Measurements from ENCODE around the gene NXN. TPM values are rescaled to one million over a fixed set of nuclear protein-coding genes. Genes with fewer than 3 reads are reported as not detected.

NXN gene
- polyA plus RNA-seq, 1 of the 3 experiments (the other 2 are of a cell fraction): 23.9 TPM

DNA sequence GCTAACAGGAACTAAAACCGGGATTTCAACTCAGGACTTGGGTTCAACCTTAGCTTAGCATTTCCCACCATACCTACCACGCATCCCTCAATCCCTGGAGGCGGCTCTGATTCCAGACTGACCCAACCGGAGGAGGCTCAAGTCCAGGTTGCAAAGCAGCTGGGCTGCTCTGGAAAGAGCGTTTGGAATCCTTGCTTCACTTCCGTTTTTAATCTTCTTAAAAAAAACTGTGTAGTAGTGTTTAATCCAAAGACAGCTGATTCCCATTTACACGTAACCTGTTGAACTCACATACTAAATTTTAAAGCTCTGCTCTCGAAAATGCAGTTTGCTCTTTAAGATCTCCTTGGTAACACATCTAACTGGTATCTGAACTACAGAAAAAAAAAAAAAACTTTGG lies 50.0 kb downstream of the NXN start:
- no peaks in the 10 kb centered on the region for H3K9me2 ChIP-seq
- no peak overlapping the region for H3K4me3 ChIP-seq (ENCODE audit: low read depth in 2 of 2, low read length in 1 of 2)
- DNase-seq: no peak
- TF ChIP-seq JUND (IDR thresholded peaks at IDR 0.05): no peak
- TF ChIP-seq, protein P1, sequence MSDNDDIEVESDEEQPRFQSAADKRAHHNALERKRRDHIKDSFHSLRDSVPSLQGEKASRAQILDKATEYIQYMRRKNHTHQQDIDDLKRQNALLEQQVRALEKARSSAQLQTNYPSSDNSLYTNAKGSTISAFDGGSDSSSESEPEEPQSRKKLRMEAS (IDR thresholded peaks at IDR 0.05; ENCODE audit: low read depth): no peak
- TF ChIP-seq, protein P2, sequence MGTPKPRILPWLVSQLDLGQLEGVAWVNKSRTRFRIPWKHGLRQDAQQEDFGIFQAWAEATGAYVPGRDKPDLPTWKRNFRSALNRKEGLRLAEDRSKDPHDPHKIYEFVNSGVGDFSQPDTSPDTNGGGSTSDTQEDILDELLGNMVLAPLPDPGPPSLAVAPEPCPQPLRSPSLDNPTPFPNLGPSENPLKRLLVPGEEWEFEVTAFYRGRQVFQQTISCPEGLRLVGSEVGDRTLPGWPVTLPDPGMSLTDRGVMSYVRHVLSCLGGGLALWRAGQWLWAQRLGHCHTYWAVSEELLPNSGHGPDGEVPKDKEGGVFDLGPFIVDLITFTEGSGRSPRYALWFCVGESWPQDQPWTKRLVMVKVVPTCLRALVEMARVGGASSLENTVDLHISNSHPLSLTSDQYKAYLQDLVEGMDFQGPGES (IDR thresholded peaks at IDR 0.05; ENCODE audit: low read depth, low read length): no peak
- TF ChIP-seq, protein P3, sequence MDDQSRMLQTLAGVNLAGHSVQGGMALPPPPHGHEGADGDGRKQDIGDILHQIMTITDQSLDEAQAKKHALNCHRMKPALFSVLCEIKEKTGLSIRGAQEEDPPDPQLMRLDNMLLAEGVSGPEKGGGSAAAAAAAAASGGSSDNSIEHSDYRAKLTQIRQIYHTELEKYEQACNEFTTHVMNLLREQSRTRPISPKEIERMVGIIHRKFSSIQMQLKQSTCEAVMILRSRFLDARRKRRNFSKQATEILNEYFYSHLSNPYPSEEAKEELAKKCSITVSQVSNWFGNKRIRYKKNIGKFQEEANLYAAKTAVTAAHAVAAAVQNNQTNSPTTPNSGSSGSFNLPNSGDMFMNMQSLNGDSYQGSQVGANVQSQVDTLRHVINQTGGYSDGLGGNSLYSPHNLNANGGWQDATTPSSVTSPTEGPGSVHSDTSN (IDR thresholded peaks at IDR 0.05): no peak
- no peak for TF ChIP-seq RAD21 (IDR thresholded peaks at IDR 0.05; ENCODE audit: low read length)
- TF ChIP-seq FOXM1 (IDR thresholded peaks at IDR 0.05; ENCODE audit: low read depth): no peak
- TF ChIP-seq, protein P4, sequence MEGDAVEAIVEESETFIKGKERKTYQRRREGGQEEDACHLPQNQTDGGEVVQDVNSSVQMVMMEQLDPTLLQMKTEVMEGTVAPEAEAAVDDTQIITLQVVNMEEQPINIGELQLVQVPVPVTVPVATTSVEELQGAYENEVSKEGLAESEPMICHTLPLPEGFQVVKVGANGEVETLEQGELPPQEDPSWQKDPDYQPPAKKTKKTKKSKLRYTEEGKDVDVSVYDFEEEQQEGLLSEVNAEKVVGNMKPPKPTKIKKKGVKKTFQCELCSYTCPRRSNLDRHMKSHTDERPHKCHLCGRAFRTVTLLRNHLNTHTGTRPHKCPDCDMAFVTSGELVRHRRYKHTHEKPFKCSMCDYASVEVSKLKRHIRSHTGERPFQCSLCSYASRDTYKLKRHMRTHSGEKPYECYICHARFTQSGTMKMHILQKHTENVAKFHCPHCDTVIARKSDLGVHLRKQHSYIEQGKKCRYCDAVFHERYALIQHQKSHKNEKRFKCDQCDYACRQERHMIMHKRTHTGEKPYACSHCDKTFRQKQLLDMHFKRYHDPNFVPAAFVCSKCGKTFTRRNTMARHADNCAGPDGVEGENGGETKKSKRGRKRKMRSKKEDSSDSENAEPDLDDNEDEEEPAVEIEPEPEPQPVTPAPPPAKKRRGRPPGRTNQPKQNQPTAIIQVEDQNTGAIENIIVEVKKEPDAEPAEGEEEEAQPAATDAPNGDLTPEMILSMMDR (IDR thresholded peaks at IDR 0.05): no peak
- TF ChIP-seq MEF2A (IDR thresholded peaks at IDR 0.05; ENCODE audit: borderline replicate concordance, low read depth): no peak
- TF ChIP-seq SMC3 (IDR thresholded peaks at IDR 0.05; ENCODE audit: low read depth, low read length): no peak
- no peak for TF ChIP-seq ELF1 (IDR thresholded peaks at IDR 0.05)
- no peak overlapping the region for H3K27ac ChIP-seq (ENCODE audit: low read depth in 2 of 2, low read length in 1 of 2)
- H3K4me2 ChIP-seq: no peak overlapping the region
- H2AFZ ChIP-seq (ENCODE audit: low read depth): no peak overlapping the region
- H3K36me3 ChIP-seq (replicated peaks in 1 of 2; ENCODE audit: control insufficient read depth in 1 of 2, insufficient read depth in 2 of 2, low read length in 1 of 2): no peaks in the 10 kb centered on the region
- ChIA-PET CTCF (interaction anchor here (1.6 kb wide), 1 partner anchor 51 kb away, joined by 5 read pairs; no protein-coding TSS in a partner anchor), POLR2A (no interaction called here)
- WGBS (ENCODE audit: low lambda C conversion rate): 63% methylated on average over 8 of the region's 8 CpGs
- no peak overlapping the region for H3K9ac ChIP-seq
- no peaks in the 10 kb centered on the region for H3K9me3 ChIP-seq
- H3F3A ChIP-seq (replicated peaks; ENCODE audit: insufficient read depth): peaks cover 21% of the 10 kb centered on the region
- peaks cover 6% of the 10 kb centered on the region in 2 experiments; a peak in 3 of 4 replicates for H3K4me1 ChIP-seq (ENCODE audit: control insufficient read depth in 1 of 2, insufficient read depth in 2 of 2, low read depth in 1 of 2, low read length in 1 of 2)
- no peaks in the 10 kb centered on the region for H4K20me1 ChIP-seq (ENCODE audit: insufficient read depth)
- peaks cover 6% of the 10 kb centered on the region; the same call in 1 of the 2 replicates for H3K79me2 ChIP-seq (ENCODE audit: insufficient read depth)
- peaks cover 25% of the 10 kb centered on the region; the same call in 1 of the 2 replicates for H3K27me3 ChIP-seq (ENCODE audit: insufficient read depth)

DNA sequence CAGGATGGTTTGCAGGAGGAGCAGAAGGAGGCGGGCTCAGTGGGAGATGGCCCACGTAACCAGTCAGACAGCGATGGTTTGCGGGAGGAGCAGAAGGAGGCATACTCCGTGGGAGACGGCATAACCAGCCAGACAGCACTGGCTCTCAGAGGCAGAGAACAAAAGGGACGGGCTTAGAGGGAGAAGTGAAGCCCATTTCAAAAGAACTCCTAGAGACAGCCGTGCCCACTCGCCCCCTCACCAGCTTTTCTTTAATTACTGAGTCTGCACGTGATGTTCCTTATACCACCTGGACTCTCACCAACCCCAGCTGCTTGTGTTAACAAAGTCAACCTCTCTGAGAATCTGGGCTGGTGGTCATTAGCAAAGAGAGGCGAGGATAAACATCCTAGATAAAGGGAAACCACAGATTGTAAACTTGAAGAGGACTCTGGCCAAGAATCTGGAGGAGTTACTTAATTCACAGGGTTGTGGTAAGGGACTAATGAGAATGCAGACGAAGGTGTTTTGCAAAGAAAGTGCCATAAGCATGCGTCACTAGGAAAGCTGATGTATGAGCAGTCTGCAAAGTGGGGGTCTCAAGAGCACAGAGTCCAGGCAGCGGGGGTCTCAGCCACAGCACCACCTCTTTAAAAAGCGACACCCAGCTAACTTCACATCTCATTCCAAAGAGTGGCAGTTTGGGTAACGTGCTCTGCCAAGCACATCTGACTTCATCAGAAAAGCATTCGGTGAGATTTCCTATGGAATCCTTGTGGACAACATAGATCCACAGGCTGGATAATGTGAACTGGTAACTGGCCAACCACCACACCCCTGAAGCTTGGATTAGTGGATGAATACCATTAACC lies 51.7 kb downstream of the NXN start:
- Histone ChIP-seq H3K79me2 (ENCODE audit: insufficient read depth) (no peaks in the 10 kb centered on the region; the same call in 1 of the 2 replicates), H3K9me2 (no peaks in the 10 kb centered on the region), H2AFZ (ENCODE audit: low read depth) (no peak overlapping the region), H3K27ac (ENCODE audit: low read depth in 2 of 2, low read length in 1 of 2) (peak overlapping the region in 1 of 2 experiments; percentile 67; a peak in 2 of 4 replicates), H3F3A (replicated peaks; ENCODE audit: insufficient read depth) (peaks cover 12% of the 10 kb centered on the region), H3K4me3 (ENCODE audit: low read depth in 2 of 2, low read length in 1 of 2) (no peak overlapping the region), H3K9me3 (no peaks in the 10 kb centered on the region), H3K9ac (peak overlapping the region; percentile 20; the same call in 1 of the 2 replicates), H3K4me2 (peak overlapping the region; percentile 57), H3K4me1 (ENCODE audit: control insufficient read depth in 1 of 2, insufficient read depth in 2 of 2, low read depth in 1 of 2, low read length in 1 of 2) (peaks cover 0 to 1% of the 10 kb centered on the region in 2 experiments; a peak in 2 of 4 replicates), H3K27me3 (ENCODE audit: insufficient read depth) (peaks cover 33% of the 10 kb centered on the region; the same call in 1 of the 2 replicates), H3K36me3 (replicated peaks in 1 of 2; ENCODE audit: control insufficient read depth in 1 of 2, insufficient read depth in 2 of 2, low read length in 1 of 2) (no peaks in the 10 kb centered on the region), H4K20me1 (ENCODE audit: insufficient read depth) (no peaks in the 10 kb centered on the region)
- POLR2A ChIA-PET: no interaction called here
- DNase-seq: no peak
- TF ChIP-seq TAF1 (IDR thresholded peaks at IDR 0.05; ENCODE audit: borderline replicate concordance, low read depth, low read length) (no peak), NFIC (IDR thresholded peaks at IDR 0.05; ENCODE audit: borderline replicate concordance) (peak; percentile 79), FOSL2 (IDR thresholded peaks at IDR 0.05; ENCODE audit: borderline replicate concordance, low read depth) (peak; percentile 39; the same call in 1 of the 2 replicates), JUND (IDR thresholded peaks at IDR 0.05) (peak; percentile 65), MXI1 (IDR thresholded peaks at IDR 0.05; ENCODE audit: low read depth, low read length) (no peak), TCF12 (IDR thresholded peaks at IDR 0.05) (peak; percentile 52), TEAD4 (IDR thresholded peaks at IDR 0.05; ENCODE audit: borderline replicate concordance, insufficient read depth) (peak; percentile 37; the same call in 1 of the 2 replicates), YY1 (IDR thresholded peaks at IDR 0.05; ENCODE audit: low read depth) (no peak), EP300 (IDR thresholded peaks at IDR 0.05; ENCODE audit: borderline replicate concordance in 1 of 2, low read depth in 1 of 2, low read length in 1 of 2) (peak in 1 of 2 experiments; percentile 36; a peak in 1 of 4 replicates)
- TF ChIP-seq, protein P3 (IDR thresholded peaks at IDR 0.05): peak; percentile 61
- TF ChIP-seq, protein P5, sequence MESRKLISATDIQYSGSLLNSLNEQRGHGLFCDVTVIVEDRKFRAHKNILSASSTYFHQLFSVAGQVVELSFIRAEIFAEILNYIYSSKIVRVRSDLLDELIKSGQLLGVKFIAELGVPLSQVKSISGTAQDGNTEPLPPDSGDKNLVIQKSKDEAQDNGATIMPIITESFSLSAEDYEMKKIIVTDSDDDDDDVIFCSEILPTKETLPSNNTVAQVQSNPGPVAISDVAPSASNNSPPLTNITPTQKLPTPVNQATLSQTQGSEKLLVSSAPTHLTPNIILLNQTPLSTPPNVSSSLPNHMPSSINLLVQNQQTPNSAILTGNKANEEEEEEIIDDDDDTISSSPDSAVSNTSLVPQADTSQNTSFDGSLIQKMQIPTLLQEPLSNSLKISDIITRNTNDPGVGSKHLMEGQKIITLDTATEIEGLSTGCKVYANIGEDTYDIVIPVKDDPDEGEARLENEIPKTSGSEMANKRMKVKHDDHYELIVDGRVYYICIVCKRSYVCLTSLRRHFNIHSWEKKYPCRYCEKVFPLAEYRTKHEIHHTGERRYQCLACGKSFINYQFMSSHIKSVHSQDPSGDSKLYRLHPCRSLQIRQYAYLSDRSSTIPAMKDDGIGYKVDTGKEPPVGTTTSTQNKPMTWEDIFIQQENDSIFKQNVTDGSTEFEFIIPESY (IDR thresholded peaks at IDR 0.05; ENCODE audit: borderline replicate concordance, low read depth): no peak
- WGBS (ENCODE audit: low lambda C conversion rate): 40% methylated on average over 17 of the region's 17 CpGs
- CTCF ChIA-PET: interaction anchor here (0.8 to 1.0 kb wide), 2 partner anchors 11 to 29 kb away, joined by 3 read pairs; no protein-coding TSS in a partner anchor
